ENCODE measurements around the gene RPL7L1. TPM values are rescaled to one million over a fixed set of nuclear protein-coding genes. Genes with fewer than 3 reads are reported as not detected.

The RPL7L1 gene
- total and polyA plus RNA-seq, 2 of the 13 experiments (the other 11 are each of a cell fraction or from before 2014, with no cell fraction given): 51.6 to 179 TPM

GRCh38 chr6:42904467-42904866 lies 25.1 kb downstream of the RPL7L1 start:
- ATAC-seq (no peak), DNase-seq (ENCODE audit: low spot score) (no peak), FAIRE-seq (no peak)
- TF ChIP-seq SSRP1 (CRISPR knock-in tag; IDR thresholded peaks at IDR 0.05): no peak
- TF ChIP-seq CREBL2 (CRISPR knock-in tag; IDR thresholded peaks at IDR 0.05; ENCODE audit: borderline replicate concordance): no peak
- TF ChIP-seq NCOA5 (CRISPR knock-in tag; IDR thresholded peaks at IDR 0.05): no peak
- TF ChIP-seq ZNF678 (CRISPR knock-in tag; IDR thresholded peaks at IDR 0.05): no peak
- TF ChIP-seq ZNF121 (CRISPR knock-in tag; IDR thresholded peaks at IDR 0.05): peak; percentile 91
- TF ChIP-seq ZNF704 (CRISPR knock-in tag; IDR thresholded peaks at IDR 0.05; ENCODE audit: borderline replicate concordance): no peak
- no peak for TF ChIP-seq TRAFD1 (CRISPR knock-in tag; IDR thresholded peaks at IDR 0.05; ENCODE audit: borderline replicate concordance)
- TF ChIP-seq HMGXB4 (CRISPR knock-in tag; IDR thresholded peaks at IDR 0.05; ENCODE audit: borderline replicate concordance in 1 of 2, low read depth in 1 of 2): 0 out of 4 replicates have a peak, but pooled peaks of 1 of the 2 experiments have one; percentile 5
- TF ChIP-seq ZNF460 (CRISPR knock-in tag; IDR thresholded peaks at IDR 0.05; ENCODE audit: borderline replicate concordance): peak; percentile 47; the same call in 1 of the 2 replicates
- TF ChIP-seq GZF1 (CRISPR knock-in tag; IDR thresholded peaks at IDR 0.05): no peak
- CTCF ChIA-PET (ENCODE audit: low intra/inter-chr PET ratio, low total read pairs): no interaction called here
- POLR2A ChIA-PET: interaction anchor here (0.7 to 1.4 kb wide), 6 partner anchors 25 to 156 kb away, joined by 3 to 7 read pairs (median 4); partner anchors contain the start of genes CNPY3, PPP2R5D and RPL7L1
- Histone ChIP-seq H3K27me3 (ENCODE audit: control insufficient read depth in 1 of 2, insufficient read depth in 2 of 2, low read length in 2 of 2) (0 out of 5 replicates have a peak, but pooled peaks cover 0 to 4% of the 10 kb centered on the region in 2 experiments), H3K27ac (ENCODE audit: extremely low read length, insufficient read depth, low read length) (no peak overlapping the region), H3K4me2 (ENCODE audit: low read depth, low read length) (no peak overlapping the region), H3K9ac (ENCODE audit: insufficient read depth, low read depth, low read length) (no peak overlapping the region), H2AFZ (ENCODE audit: low read length) (no peak overlapping the region), H3K9me3 (ENCODE audit: low read length) (no peaks in the 10 kb centered on the region), H3K79me2 (ENCODE audit: insufficient read depth, low read length) (no peaks in the 10 kb centered on the region), H4K20me1 (ENCODE audit: insufficient read depth, low read length) (no peaks in the 10 kb centered on the region), H3K4me1 (ENCODE audit: insufficient read depth, low read length) (peaks cover 38% of the 10 kb centered on the region), H3K36me3 (replicated peaks in 1 of 2; ENCODE audit: control insufficient read depth in 1 of 2, insufficient read depth in 2 of 2, low read length in 2 of 2) (no peaks in the 10 kb centered on the region), H3K4me3 (replicated peaks in 1 of 3; ENCODE audit: insufficient read depth in 1 of 3, low read depth in 2 of 3, low read length in 3 of 3) (no peak overlapping the region)
- intact Hi-C loops (cut with micrococcal nuclease; ENCODE audit: unreplicated experiment): loop anchor here (5.0 kb wide), 1 partner anchor 33 kb away; no protein-coding TSS in a partner anchor
- WGBS (ENCODE audit: low lambda C conversion rate): 85% methylated on average over 10 of the region's 10 CpGs
- no TSS peak for BruUV-seq (replicated peaks)
- in situ Hi-C loops (cut with HindIII; ENCODE audit: extremely low pct_ligation_motif_present, low pct_unique_long_range_greater_than_20kb): loop anchor here (5.0 kb wide), 1 partner anchor 238 kb away; no protein-coding TSS in a partner anchor
